Suprapubic skin (tissue), 4 donors: ENCODE measurements around the gene CCDC70.

ENCODE experiments used
- EP300 ChIP-seq: sonication (generic); formaldehyde crosslinking; IDR thresholded peaks from one replicate; pipeline ENCODE4 v1.6.1; 2017; ENCODE audit warnings: antibody characterized with exemption
- POLR2A ChIP-seq, 2 donors: fragments of 450-650 bp; IDR thresholded peaks; one replicate each; pipeline ENCODE4 v1.6.1; 2017; ENCODE audit warnings: antibody characterized with exemption in 2 of 2, mild to moderate bottlenecking in 2 of 2, moderate library complexity in 2 of 2
- POLR2AphosphoS5 ChIP-seq, 3 donors: sonication (generic); formaldehyde crosslinking; IDR thresholded peaks; one replicate each; pipeline ENCODE4 v1.6.1; 2017; ENCODE audit warnings: antibody characterized with exemption in 3 of 3
- TF ChIP-seq, protein P1 (sequence below), 2 donors: fragments of 200-600 bp in 1 of 2; fragments of 450-650 bp in 1 of 2; sonication (generic) in 1 of 2; IDR thresholded peaks; one replicate each; pipeline ENCODE4 v1.5.1; 2016 to 2019; ENCODE audit warnings: antibody characterized with exemption in 2 of 2, mild to moderate bottlenecking in 1 of 2, moderate library complexity in 1 of 2

DNA sequence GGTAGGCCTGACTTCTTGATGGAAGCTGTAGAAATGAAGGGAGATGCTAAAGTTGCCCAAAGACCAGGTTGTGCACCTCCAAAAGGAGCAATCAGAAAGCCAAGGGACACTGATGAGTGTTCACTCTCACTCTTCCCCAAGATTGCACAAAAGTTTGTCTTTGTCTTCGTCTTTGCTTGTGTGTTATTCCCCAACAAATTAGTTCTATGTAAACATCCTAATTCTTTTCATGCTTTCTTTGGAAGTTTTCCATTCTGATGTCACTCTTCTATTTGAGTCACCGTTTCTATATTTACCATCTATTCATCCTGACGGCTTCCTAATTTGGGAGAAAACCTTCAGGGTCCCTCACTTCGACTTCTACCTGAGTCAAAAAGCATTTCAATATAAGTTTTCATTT lies 13.1 kb upstream of the CCDC70 start:
- TF ChIP-seq POLR2A (IDR thresholded peaks at IDR 0.05) = no peak
- TF ChIP-seq, protein P1, sequence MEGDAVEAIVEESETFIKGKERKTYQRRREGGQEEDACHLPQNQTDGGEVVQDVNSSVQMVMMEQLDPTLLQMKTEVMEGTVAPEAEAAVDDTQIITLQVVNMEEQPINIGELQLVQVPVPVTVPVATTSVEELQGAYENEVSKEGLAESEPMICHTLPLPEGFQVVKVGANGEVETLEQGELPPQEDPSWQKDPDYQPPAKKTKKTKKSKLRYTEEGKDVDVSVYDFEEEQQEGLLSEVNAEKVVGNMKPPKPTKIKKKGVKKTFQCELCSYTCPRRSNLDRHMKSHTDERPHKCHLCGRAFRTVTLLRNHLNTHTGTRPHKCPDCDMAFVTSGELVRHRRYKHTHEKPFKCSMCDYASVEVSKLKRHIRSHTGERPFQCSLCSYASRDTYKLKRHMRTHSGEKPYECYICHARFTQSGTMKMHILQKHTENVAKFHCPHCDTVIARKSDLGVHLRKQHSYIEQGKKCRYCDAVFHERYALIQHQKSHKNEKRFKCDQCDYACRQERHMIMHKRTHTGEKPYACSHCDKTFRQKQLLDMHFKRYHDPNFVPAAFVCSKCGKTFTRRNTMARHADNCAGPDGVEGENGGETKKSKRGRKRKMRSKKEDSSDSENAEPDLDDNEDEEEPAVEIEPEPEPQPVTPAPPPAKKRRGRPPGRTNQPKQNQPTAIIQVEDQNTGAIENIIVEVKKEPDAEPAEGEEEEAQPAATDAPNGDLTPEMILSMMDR (IDR thresholded peaks at IDR 0.05) = no peak
- TF ChIP-seq EP300 = no peak
- no peak for TF ChIP-seq POLR2AphosphoS5 (IDR thresholded peaks at IDR 0.05)
